Ecto neural progenitor cell (in vitro differentiated cells): ENCODE data around the gene UBE2O.

Experiments used
- DNase-seq: peaks from one replicate; pipeline ENCODE4 v3.0.0-alpha.2; 2018; ENCODE audit warnings: low spot score

UBE2O gene

DNA sequence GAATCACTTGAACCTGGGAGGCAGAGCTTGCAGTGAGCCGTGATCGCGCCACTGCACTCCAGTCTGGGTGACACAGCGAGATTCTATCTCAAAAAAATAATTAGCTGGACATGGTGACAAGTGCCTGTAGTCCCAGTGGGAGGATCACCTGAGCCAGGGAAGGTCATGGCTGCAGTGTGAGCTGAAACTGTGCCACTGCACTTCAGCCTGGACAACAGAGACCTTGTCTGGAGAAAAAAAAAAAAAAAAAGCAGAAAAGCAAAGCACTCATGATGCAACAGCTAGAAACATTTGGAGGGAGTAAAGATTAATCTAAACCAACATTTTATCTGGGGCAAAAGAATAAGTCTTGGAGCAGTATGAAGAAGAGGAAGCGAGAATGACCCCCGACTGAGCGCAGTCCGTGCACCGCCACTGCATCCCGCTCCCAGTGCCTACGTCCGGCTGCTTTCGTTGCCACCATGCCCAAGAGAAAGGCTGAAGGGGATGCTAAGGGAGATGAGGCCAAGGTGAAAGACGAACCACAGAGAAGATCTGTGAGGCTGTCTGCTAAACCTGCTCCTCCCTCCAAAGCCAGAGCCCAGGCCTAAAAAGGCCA is 107.5 kb downstream of the UBE2O start:
- DNase-seq = no peak

DNA sequence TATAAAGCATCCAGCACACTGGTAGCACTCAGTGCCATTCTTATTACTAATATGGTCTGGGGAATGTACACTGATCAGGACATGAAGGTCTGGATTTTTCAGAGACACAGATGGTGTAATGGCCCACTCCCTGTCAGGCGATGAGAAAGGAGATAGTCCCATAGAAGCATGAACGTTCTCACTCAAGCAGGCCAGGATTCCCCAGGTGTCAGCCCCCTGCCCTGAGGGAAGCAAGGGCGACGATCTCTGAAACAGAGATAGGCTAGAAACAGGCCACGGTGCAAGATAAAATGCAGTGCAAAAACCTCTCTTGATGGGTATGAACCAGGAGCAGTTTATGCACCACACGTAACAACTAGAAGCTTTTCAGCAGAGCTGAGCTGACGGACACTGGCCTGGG is 109.8 kb downstream of the UBE2O start:
- DNase-seq = no peak

- no peak for DNase-seq
These were observed 111.7 kb downstream of the UBE2O start for GRCh38 chr17:76341301-76341700.
